ENCODE measurements around the gene FLNC.

Gene FLNC

GRCh38 chr7:128785738-128786137, 44.5 kb upstream of the FLNC start:
- Histone ChIP-seq H3K27me3 (ENCODE audit: insufficient read depth, low read depth, severe bottlenecking) (peaks cover 16% of the 10 kb centered on the region), H3K36me3 (no peaks in the 10 kb centered on the region), H3K27ac (no peak overlapping the region), H3K9me3 (ENCODE audit: severe bottlenecking) (peaks cover 3% of the 10 kb centered on the region), H3K4me3 (ENCODE audit: low read depth, low read length) (no peak overlapping the region)
- no peak for DNase-seq
- TF ChIP-seq CTCF (IDR thresholded peaks at IDR 0.05; ENCODE audit: low read depth, low read length): no peak

- Histone ChIP-seq H3K9me3 (ENCODE audit: severe bottlenecking) (peaks cover 3% of the 10 kb centered on the region), H3K36me3 (no peaks in the 10 kb centered on the region), H3K27ac (no peak overlapping the region), H3K4me3 (ENCODE audit: low read depth, low read length) (no peak overlapping the region), H3K27me3 (ENCODE audit: insufficient read depth, low read depth, severe bottlenecking) (peaks cover 27% of the 10 kb centered on the region)
- TF ChIP-seq CTCF (IDR thresholded peaks at IDR 0.05; ENCODE audit: low read depth, low read length): no peak
- peak; percentile 79 for DNase-seq
Observed at GRCh38 chr7:128788446-128789412, 41.5 kb upstream of the FLNC start.

GRCh38 chr7:128790315-128791041, 39.7 kb upstream of the FLNC start:
- DNase-seq: no peak
- H3K27me3 ChIP-seq (ENCODE audit: insufficient read depth, low read depth, severe bottlenecking): peaks cover 27% of the 10 kb centered on the region
- no peak overlapping the region; the same call in 1 of the 2 replicates for H3K4me3 ChIP-seq (ENCODE audit: low read depth, low read length)
- H3K27ac ChIP-seq: no peak overlapping the region
- H3K36me3 ChIP-seq: no peaks in the 10 kb centered on the region
- H3K9me3 ChIP-seq (ENCODE audit: severe bottlenecking): peaks cover 3% of the 10 kb centered on the region
- TF ChIP-seq CTCF (IDR thresholded peaks at IDR 0.05; ENCODE audit: low read depth, low read length): no peak

GRCh38 chr7:128791121-128791971, 38.9 kb upstream of the FLNC start, which contains the start of gene CCDC136:
Gene CCDC136, plus strand, starts transcription at chr7:128791968. Its CDS starts 444 bp downstream, at chr7:128792412.
- DNase-seq: peak; percentile 55
- H3K36me3 ChIP-seq: no peaks in the 10 kb centered on the region
- no peak within 1 kb of the TSS for H3K27ac ChIP-seq
- H3K9me3 ChIP-seq (ENCODE audit: severe bottlenecking): peaks cover 2% of the 10 kb centered on the region
- peak within 1 kb of the TSS; percentile 49 for H3K4me3 ChIP-seq (ENCODE audit: low read depth, low read length)
- H3K27me3 ChIP-seq (ENCODE audit: insufficient read depth, low read depth, severe bottlenecking): peaks cover 27% of the 10 kb centered on the region
- TF ChIP-seq CTCF (IDR thresholded peaks at IDR 0.05; ENCODE audit: low read depth, low read length): no peak

- H3K36me3 ChIP-seq: no peaks in the 10 kb centered on the region
- no peaks in the 10 kb centered on the region for H3K9me3 ChIP-seq (ENCODE audit: severe bottlenecking)
- peak overlapping the region; percentile 49 for H3K4me3 ChIP-seq (ENCODE audit: low read depth, low read length)
- H3K27me3 ChIP-seq (ENCODE audit: insufficient read depth, low read depth, severe bottlenecking): peaks cover 27% of the 10 kb centered on the region
- DNase-seq: no peak
- H3K27ac ChIP-seq: no peak overlapping the region
- TF ChIP-seq CTCF (IDR thresholded peaks at IDR 0.05; ENCODE audit: low read depth, low read length): no peak
Observed at GRCh38 chr7:128791972-128792327, 38.3 kb upstream of the FLNC start.
